ENCODE data around the gene EMC10. TPM values are rescaled to one million over a fixed set of nuclear protein-coding genes. Genes with fewer than 3 reads are reported as not detected.

Gene EMC10
- total RNA-seq, 1 donor: 56.5 TPM

DNA sequence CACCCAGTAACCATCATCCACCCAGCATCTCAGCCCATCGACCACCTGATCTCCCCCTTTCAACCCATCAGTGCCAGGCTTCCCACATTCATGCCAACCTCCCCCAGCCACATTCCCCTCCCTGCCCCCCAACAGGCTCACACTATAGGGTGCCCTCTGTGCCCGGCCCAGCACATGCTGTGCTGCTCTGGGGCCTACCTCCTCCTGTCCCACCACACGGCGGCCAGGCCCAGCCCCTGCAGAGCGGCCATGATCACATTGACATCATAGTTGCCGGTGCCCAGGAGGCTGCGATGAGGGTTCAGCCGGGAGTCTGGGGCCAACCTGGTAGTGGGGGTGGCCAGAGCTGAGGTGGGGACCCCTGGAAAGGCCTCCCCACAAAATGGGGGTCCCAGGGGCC lies 31.1 kb downstream of the EMC10 start:
- no peak for TF ChIP-seq CTCF (IDR thresholded peaks at IDR 0.05; ENCODE audit: extremely low read depth, low read depth, low read length)
- Histone ChIP-seq H3K27me3 (ENCODE audit: insufficient read depth, low read length) (no peaks in the 10 kb centered on the region), H2AFZ (ENCODE audit: low read length) (no peak overlapping the region), H3K4me2 (ENCODE audit: insufficient read depth, low read length) (no peak overlapping the region), H3K9me3 (ENCODE audit: low read depth, low read length) (no peaks in the 10 kb centered on the region), H3K4me1 (ENCODE audit: insufficient read depth, low read length) (peaks cover 8% of the 10 kb centered on the region), H3K36me3 (ENCODE audit: insufficient read depth, low read length) (no peaks in the 10 kb centered on the region), H3K4me3 (ENCODE audit: insufficient read depth, low read length) (no peak overlapping the region), H3K79me2 (ENCODE audit: insufficient read depth, low read length) (peaks cover 8% of the 10 kb centered on the region), H4K20me1 (ENCODE audit: insufficient read depth, low read length) (no peaks in the 10 kb centered on the region), H3K27ac (ENCODE audit: low read depth, low read length) (no peak overlapping the region)
- DNase-seq (ENCODE audit: insufficient read length, low spot score, missing footprints): no peak

DNA sequence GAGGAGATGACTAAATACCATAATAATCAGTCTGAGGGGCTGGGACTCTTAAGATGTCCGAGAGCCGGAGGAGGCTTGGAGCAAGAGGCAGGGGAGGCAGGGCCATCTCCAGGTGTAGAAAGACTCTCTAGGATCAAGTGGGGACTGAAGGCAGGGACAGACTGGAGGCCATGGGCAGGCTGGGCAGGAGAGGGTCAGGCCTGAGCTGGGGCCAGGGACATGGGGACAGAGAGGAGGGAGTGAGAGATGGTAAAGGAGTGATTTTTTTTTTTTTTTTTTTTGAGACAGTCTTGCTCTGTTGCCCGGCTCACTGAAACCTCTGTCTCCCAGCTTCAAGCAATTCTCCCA lies 32.5 kb downstream of the EMC10 start:
- Histone ChIP-seq H3K4me3 (ENCODE audit: insufficient read depth, low read length) (no peak overlapping the region), H3K9me3 (ENCODE audit: low read depth, low read length) (no peaks in the 10 kb centered on the region), H3K79me2 (ENCODE audit: insufficient read depth, low read length) (peaks cover 8% of the 10 kb centered on the region), H3K27ac (ENCODE audit: low read depth, low read length) (no peak overlapping the region), H3K4me2 (ENCODE audit: insufficient read depth, low read length) (no peak overlapping the region), H3K4me1 (ENCODE audit: insufficient read depth, low read length) (peaks cover 8% of the 10 kb centered on the region), H3K36me3 (ENCODE audit: insufficient read depth, low read length) (no peaks in the 10 kb centered on the region), H3K27me3 (ENCODE audit: insufficient read depth, low read length) (no peaks in the 10 kb centered on the region), H2AFZ (ENCODE audit: low read length) (no peak overlapping the region), H4K20me1 (ENCODE audit: insufficient read depth, low read length) (no peaks in the 10 kb centered on the region)
- DNase-seq (ENCODE audit: insufficient read length, low spot score, missing footprints): no peak
- no peak for TF ChIP-seq CTCF (IDR thresholded peaks at IDR 0.05; ENCODE audit: extremely low read depth, low read depth, low read length)

DNA sequence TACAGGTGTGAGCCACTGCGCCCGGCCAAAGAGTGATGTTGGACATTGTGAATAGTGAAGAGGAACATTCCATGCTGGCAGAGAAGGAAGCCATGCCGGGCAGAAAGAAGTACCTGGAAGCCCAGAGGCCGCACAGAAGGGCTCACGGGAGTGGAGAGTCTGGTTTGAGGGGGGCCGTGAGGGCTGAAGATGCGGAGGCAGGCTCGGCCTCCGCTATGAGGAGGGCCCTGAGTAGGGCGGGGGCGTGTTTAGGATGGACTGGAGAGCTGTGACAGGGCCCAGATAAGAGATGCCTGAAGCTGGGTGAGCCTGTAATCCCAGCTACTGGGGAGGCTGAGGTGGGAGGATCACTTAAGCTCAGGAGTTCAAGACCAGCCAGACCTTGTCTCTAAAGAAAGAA lies 33.1 kb downstream of the EMC10 start:
- Histone ChIP-seq H3K9me3 (ENCODE audit: low read depth, low read length) (no peaks in the 10 kb centered on the region), H3K36me3 (ENCODE audit: insufficient read depth, low read length) (no peaks in the 10 kb centered on the region), H3K27ac (ENCODE audit: low read depth, low read length) (no peak overlapping the region), H2AFZ (ENCODE audit: low read length) (no peak overlapping the region), H3K4me3 (ENCODE audit: insufficient read depth, low read length) (no peak overlapping the region), H3K4me2 (ENCODE audit: insufficient read depth, low read length) (no peak overlapping the region), H3K27me3 (ENCODE audit: insufficient read depth, low read length) (no peaks in the 10 kb centered on the region), H3K79me2 (ENCODE audit: insufficient read depth, low read length) (peaks cover 8% of the 10 kb centered on the region), H4K20me1 (ENCODE audit: insufficient read depth, low read length) (no peaks in the 10 kb centered on the region), H3K4me1 (ENCODE audit: insufficient read depth, low read length) (peaks cover 8% of the 10 kb centered on the region)
- TF ChIP-seq CTCF (IDR thresholded peaks at IDR 0.05; ENCODE audit: extremely low read depth, low read depth, low read length): no peak
- DNase-seq (ENCODE audit: insufficient read length, low spot score, missing footprints): no peak

- peaks cover 8% of the 10 kb centered on the region for H3K79me2 ChIP-seq (ENCODE audit: insufficient read depth, low read length)
- peaks cover 8% of the 10 kb centered on the region for H3K4me1 ChIP-seq (ENCODE audit: insufficient read depth, low read length)
- peak overlapping the region; percentile 96 for H3K4me3 ChIP-seq (ENCODE audit: insufficient read depth, low read length)
- no peaks in the 10 kb centered on the region for H4K20me1 ChIP-seq (ENCODE audit: insufficient read depth, low read length)
- no peaks in the 10 kb centered on the region for H3K27me3 ChIP-seq (ENCODE audit: insufficient read depth, low read length)
- H2AFZ ChIP-seq (ENCODE audit: low read length): peak overlapping the region; percentile 84
- peak; percentile 95 for DNase-seq (ENCODE audit: insufficient read length, low spot score, missing footprints)
- H3K4me2 ChIP-seq (ENCODE audit: insufficient read depth, low read length): peak overlapping the region; percentile 96
- TF ChIP-seq CTCF (IDR thresholded peaks at IDR 0.05; ENCODE audit: extremely low read depth, low read depth, low read length): no peak
- no peaks in the 10 kb centered on the region for H3K36me3 ChIP-seq (ENCODE audit: insufficient read depth, low read length)
- H3K9me3 ChIP-seq (ENCODE audit: low read depth, low read length): no peaks in the 10 kb centered on the region
- peak overlapping the region; percentile 51 for H3K27ac ChIP-seq (ENCODE audit: low read depth, low read length)
Observed at GRCh38 chr19:50510121-50510670, 33.9 kb downstream of the EMC10 start.
